Effector CD4-positive, alpha-beta T cell (primary cell): Measurements from ENCODE around the gene CLRN3.

ENCODE experiments used
- DNase-seq: peaks from one replicate; pipeline ENCODE4 v3.0.0-alpha.2; 2020

CLRN3 gene

GRCh38 chr10:127845756-127846155, 47.0 kb downstream of the CLRN3 start:
- DNase-seq: no peak

DNA sequence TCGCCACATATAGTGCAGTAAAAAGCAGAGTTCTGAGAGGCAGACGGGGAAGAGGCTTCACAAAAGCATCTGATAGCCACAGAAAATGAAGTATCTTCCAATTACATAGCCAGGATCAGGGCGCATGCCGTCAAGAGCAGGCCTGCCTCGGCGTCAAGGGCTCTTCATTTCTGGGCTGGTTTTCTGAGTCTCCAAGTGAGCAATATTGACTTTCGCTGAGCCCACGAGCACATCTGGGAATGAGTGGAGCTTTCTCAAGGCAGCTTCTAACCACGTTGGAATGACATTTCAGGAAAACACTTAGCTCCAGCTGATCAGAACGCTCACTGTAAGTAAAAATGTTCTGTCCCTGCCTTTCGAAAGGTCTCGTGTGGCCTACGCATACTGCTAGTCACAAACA, 51.9 kb downstream of the CLRN3 start:
- no peak for DNase-seq

DNA sequence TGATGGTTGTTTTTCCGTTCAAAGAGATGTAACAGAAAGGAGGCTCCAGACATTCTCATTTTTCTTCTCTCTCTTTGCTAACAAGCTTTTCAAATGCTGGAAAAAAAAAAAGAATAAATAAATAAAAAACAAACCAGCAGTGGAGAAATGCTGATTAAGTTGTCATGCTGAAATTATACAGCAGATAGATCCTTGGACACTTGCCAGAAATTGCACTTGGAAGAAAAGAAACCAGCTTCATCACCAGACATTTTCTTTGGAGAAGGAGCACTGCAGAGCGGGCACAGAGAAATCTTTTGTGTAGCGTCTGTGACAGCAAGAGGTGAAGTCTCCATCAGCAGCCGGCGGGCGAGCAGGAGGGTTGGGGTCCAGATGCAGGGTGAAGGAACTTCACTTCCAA, 55.8 kb downstream of the CLRN3 start:
- no peak for DNase-seq

GRCh38 chr10:127836176-127836575, 56.6 kb downstream of the CLRN3 start:
- no peak for DNase-seq

DNA sequence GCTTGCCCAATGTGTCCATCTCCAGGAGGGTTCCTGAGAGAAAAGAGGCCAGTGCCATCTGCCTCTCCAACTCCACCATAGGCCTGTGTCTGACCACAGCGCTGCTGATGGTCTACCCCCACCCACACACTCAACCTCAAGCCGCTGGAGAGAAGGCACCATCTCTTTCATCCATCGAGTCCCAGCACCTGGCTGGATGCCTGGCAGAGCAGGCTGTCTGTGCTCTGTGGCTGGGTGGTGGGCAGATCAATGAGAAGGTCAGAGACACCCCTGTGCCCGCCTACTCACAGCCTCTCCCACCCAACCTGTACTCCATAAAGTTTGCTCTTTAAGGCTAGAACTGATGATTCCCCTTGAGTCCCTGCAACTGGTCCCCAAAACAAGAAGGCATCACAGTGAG, 58.0 kb downstream of the CLRN3 start:
- DNase-seq: no peak

DNA sequence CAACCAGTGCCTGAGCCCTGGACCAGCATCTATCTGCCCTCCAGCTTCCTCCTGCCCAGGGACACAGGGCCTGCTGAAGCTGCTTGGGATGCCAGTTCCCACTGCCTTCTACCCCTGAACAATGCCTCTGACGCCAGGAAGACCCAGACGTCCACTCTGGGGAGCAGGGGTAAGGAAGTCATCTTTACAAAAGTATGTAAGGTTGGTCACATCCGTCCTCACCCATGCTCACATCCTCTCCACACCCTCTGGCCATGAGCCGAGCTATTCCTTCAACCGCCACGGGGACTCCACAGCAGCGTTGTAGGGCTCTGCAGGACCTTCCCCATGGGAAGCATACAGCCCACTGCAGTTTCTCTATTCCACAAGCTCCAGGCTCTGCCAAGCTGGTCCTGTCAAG, 58.5 kb downstream of the CLRN3 start:
- no peak for DNase-seq

GRCh38 chr10:127833804-127834203, 58.9 kb downstream of the CLRN3 start:
- DNase-seq: no peak

GRCh38 chr10:127832501-127832900, 60.2 kb downstream of the CLRN3 start:
- DNase-seq: no peak

DNA sequence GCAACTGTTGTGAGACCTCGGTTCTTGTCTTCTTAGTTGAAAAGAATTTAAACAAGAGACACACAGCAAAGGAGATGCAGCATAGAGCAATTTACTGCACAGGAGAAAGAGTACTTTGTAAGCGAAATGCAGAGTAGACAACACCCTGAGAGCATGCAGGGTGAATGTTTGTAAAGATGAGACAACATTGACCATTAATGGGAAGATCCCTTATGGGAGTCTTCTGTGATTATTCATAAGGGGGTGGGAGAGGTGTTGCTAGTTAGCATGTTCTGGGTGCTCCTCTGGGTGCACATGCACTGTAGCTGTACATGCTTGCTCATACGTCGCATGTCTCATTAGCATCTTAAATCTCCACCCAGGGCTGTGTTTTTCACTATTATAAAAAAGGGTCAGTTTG, 62.3 kb downstream of the CLRN3 start:
- DNase-seq: no peak
